Measurements from ENCODE around the gene IRX4.

- TF ChIP-seq CTCF (conservative IDR thresholded peaks at IDR 0.05; ENCODE audit: low read depth, low read length) (no peak), CEBPB (IDR thresholded peaks at IDR 0.05; ENCODE audit: low read depth, low read length) (no peak), RCOR1 (IDR thresholded peaks at IDR 0.05; ENCODE audit: insufficient replicate concordance, low read length) (no peak)
Measured at GRCh38 chr5:1865486-1865885, 17.2 kb downstream of the IRX4 start.
